ENCODE measurements around the gene ADAMTS12.
"Not testable (repeated sequence)": the region's sequence is repeated elsewhere in the genome, so short reads cannot be mapped to it uniquely, and the experiment has no call there.

The ADAMTS12 gene

GRCh38 chr5:33556330-33557328 lies 335.2 kb downstream of the ADAMTS12 start:
- H3K4me1 ChIP-seq (ENCODE audit: insufficient read depth, low read length): no peaks in the 10 kb centered on the region
- H3K9me3 ChIP-seq (ENCODE audit: insufficient read depth, low read depth, low read length): no peaks in the 10 kb centered on the region
- no peak overlapping the region for H3K4me3 ChIP-seq (ENCODE audit: low read length)
- H3K36me3 ChIP-seq (ENCODE audit: insufficient read depth, low read depth, low read length): no peaks in the 10 kb centered on the region
- no peak overlapping the region for H3K9ac ChIP-seq (ENCODE audit: low read depth, low read length)
- no peak overlapping the region for H3K27ac ChIP-seq (ENCODE audit: low read length)
- no peaks in the 10 kb centered on the region for H3K27me3 ChIP-seq (ENCODE audit: insufficient read depth, low read length)

GRCh38 chr5:33549982-33550567 lies 341.7 kb downstream of the ADAMTS12 start:
- no peaks in the 10 kb centered on the region for H3K9me3 ChIP-seq (ENCODE audit: insufficient read depth, low read depth, low read length)
- no peak overlapping the region for H3K27ac ChIP-seq (ENCODE audit: low read length)
- H3K4me1 ChIP-seq (ENCODE audit: insufficient read depth, low read length): no peaks in the 10 kb centered on the region
- H3K27me3 ChIP-seq (ENCODE audit: insufficient read depth, low read length): no peaks in the 10 kb centered on the region
- no peaks in the 10 kb centered on the region for H3K36me3 ChIP-seq (ENCODE audit: insufficient read depth, low read depth, low read length)
- no peak overlapping the region for H3K9ac ChIP-seq (ENCODE audit: low read depth, low read length)
- no peak overlapping the region for H3K4me3 ChIP-seq (ENCODE audit: low read length)

DNA sequence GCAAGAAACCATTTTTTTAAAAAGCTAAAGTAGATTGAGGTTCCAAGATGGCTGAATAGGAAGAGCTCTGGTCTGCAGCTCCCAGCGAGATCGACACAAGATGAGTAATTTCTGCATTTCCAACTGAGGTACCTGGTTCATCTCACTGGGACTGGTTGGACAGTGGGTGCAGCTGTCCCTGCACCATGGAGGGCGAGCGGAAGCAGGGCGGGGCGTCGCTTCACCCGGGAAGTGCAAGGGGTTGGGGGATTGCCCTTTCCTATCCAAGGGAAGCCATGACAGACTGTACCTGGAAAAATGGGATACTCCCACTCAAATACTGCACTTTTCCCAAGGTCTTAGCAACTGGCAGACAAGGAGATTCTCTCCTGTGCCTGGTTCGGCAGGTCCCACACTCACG lies 352.0 kb downstream of the ADAMTS12 start:
- not testable (repeated sequence) for H3K9ac ChIP-seq (ENCODE audit: low read depth, low read length); H3K4me1 ChIP-seq (ENCODE audit: insufficient read depth, low read length); H3K36me3 ChIP-seq (ENCODE audit: insufficient read depth, low read depth, low read length); H3K27me3 ChIP-seq (ENCODE audit: insufficient read depth, low read length); H3K27ac ChIP-seq (ENCODE audit: low read length); H3K9me3 ChIP-seq (ENCODE audit: insufficient read depth, low read depth, low read length); H3K4me3 ChIP-seq (ENCODE audit: low read length)

GRCh38 chr5:33539212-33539611 lies 352.6 kb downstream of the ADAMTS12 start:
- Histone ChIP-seq H3K27ac (ENCODE audit: low read length) (no peak overlapping the region), H3K27me3 (ENCODE audit: insufficient read depth, low read length) (no peaks in the 10 kb centered on the region), H3K9me3 (ENCODE audit: insufficient read depth, low read depth, low read length) (no peaks in the 10 kb centered on the region), H3K36me3 (ENCODE audit: insufficient read depth, low read depth, low read length) (no peaks in the 10 kb centered on the region; the same call in 1 of the 2 replicates), H3K9ac (ENCODE audit: low read depth, low read length) (no peak overlapping the region), H3K4me1 (ENCODE audit: insufficient read depth, low read length) (no peaks in the 10 kb centered on the region), H3K4me3 (ENCODE audit: low read length) (no peak overlapping the region)

- Histone ChIP-seq H3K36me3 (ENCODE audit: insufficient read depth, low read depth, low read length) (no peaks in the 10 kb centered on the region; the same call in 1 of the 2 replicates), H3K9me3 (ENCODE audit: insufficient read depth, low read depth, low read length) (no peaks in the 10 kb centered on the region), H3K9ac (ENCODE audit: low read depth, low read length) (no peak overlapping the region), H3K27me3 (ENCODE audit: insufficient read depth, low read length) (no peaks in the 10 kb centered on the region), H3K4me1 (ENCODE audit: insufficient read depth, low read length) (no peaks in the 10 kb centered on the region), H3K27ac (ENCODE audit: low read length) (no peak overlapping the region), H3K4me3 (ENCODE audit: low read length) (no peak overlapping the region)
These were observed 353.6 kb downstream of the ADAMTS12 start for GRCh38 chr5:33538201-33538600.

GRCh38 chr5:33537240-33537639 lies 354.6 kb downstream of the ADAMTS12 start:
- Histone ChIP-seq H3K36me3 (ENCODE audit: insufficient read depth, low read depth, low read length) (no peaks in the 10 kb centered on the region; the same call in 1 of the 2 replicates), H3K4me1 (ENCODE audit: insufficient read depth, low read length) (no peaks in the 10 kb centered on the region), H3K27me3 (ENCODE audit: insufficient read depth, low read length) (no peaks in the 10 kb centered on the region), H3K27ac (ENCODE audit: low read length) (no peak overlapping the region), H3K4me3 (ENCODE audit: low read length) (no peak overlapping the region), H3K9me3 (ENCODE audit: insufficient read depth, low read depth, low read length) (no peaks in the 10 kb centered on the region), H3K9ac (ENCODE audit: low read depth, low read length) (no peak overlapping the region)

GRCh38 chr5:33536802-33537201 lies 355.0 kb downstream of the ADAMTS12 start:
- no peak overlapping the region for H3K4me3 ChIP-seq (ENCODE audit: low read length)
- H3K27ac ChIP-seq (ENCODE audit: low read length): no peak overlapping the region
- H3K36me3 ChIP-seq (ENCODE audit: insufficient read depth, low read depth, low read length): no peaks in the 10 kb centered on the region; the same call in 1 of the 2 replicates
- no peaks in the 10 kb centered on the region for H3K9me3 ChIP-seq (ENCODE audit: insufficient read depth, low read depth, low read length)
- H3K27me3 ChIP-seq (ENCODE audit: insufficient read depth, low read length): no peaks in the 10 kb centered on the region
- H3K4me1 ChIP-seq (ENCODE audit: insufficient read depth, low read length): no peaks in the 10 kb centered on the region
- no peak overlapping the region for H3K9ac ChIP-seq (ENCODE audit: low read depth, low read length)

DNA sequence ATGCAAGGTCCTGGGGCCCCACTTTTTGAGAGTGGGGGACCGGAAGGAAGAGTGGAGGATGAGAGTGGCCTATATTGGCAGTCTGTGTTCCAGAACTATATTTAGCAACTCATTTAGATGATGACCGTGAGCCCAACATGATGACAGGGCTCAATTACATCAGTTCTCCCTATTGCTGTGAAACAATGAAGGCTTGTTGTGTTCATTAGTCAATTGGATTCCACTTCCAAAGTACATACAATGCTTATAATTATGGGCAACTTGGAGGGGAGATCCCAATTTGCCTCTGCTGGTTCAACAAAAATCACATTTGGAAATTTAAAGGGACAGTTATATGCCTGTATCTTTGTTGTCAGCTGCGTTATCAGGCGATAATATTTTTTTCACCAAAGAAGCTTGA lies 360.0 kb downstream of the ADAMTS12 start:
- Histone ChIP-seq H3K27me3 (ENCODE audit: insufficient read depth, low read length) (no peaks in the 10 kb centered on the region), H3K4me1 (ENCODE audit: insufficient read depth, low read length) (no peaks in the 10 kb centered on the region), H3K36me3 (ENCODE audit: insufficient read depth, low read depth, low read length) (no peaks in the 10 kb centered on the region), H3K9ac (ENCODE audit: low read depth, low read length) (no peak overlapping the region), H3K9me3 (ENCODE audit: insufficient read depth, low read depth, low read length) (no peaks in the 10 kb centered on the region), H3K4me3 (ENCODE audit: low read length) (no peak overlapping the region), H3K27ac (ENCODE audit: low read length) (no peak overlapping the region)

- Histone ChIP-seq H3K27me3 (ENCODE audit: insufficient read depth, low read length) (no peaks in the 10 kb centered on the region), H3K9ac (ENCODE audit: low read depth, low read length) (no peak overlapping the region), H3K36me3 (ENCODE audit: insufficient read depth, low read depth, low read length) (no peaks in the 10 kb centered on the region), H3K27ac (ENCODE audit: low read length) (no peak overlapping the region), H3K4me3 (ENCODE audit: low read length) (no peak overlapping the region), H3K4me1 (ENCODE audit: insufficient read depth, low read length) (no peaks in the 10 kb centered on the region), H3K9me3 (ENCODE audit: insufficient read depth, low read depth, low read length) (no peaks in the 10 kb centered on the region)
These were observed 360.8 kb downstream of the ADAMTS12 start for GRCh38 chr5:33531037-33531298.

DNA sequence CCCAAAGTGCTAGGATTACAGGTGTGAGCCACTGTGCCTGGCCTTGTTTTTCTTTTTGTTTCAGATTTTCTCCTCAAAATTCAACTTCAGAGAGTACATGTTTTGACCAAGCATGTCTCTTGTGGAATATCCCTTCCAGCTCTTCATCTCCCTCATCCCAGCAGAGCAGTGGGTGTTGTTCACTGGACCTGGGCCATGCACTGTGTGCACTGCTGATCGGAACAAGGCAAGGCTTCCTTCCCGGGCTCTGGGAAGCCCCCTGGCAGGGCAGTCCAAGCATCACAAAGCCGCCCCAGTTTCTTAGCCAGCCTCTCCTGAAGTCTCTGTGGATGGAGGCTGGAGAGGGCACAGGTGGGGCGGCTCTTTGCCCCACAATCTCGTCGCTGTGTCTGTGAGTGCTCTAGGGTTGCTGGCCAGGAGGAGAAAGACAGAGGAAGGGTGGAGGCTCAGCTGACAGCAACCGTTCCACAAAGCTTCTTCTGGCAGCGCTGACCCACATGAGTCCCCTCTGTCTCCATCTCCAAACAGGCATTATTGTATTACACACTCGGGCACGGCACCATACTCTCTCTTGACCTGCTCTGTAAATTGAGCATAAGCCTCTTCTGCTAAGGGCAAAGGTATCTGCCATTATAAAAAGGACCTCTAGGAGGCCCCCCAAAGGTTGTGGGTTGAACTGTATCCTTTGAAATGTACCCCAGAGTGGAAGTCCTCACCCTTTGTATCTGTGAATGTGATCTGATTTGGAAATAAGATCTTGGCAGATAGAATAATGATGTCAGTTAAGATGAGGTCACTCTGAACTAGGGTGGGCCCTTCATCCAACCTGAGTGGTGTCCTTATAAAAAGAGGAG lies 361.4 kb downstream of the ADAMTS12 start:
- H3K36me3 ChIP-seq (ENCODE audit: insufficient read depth, low read depth, low read length): no peaks in the 10 kb centered on the region
- H3K4me1 ChIP-seq (ENCODE audit: insufficient read depth, low read length): no peaks in the 10 kb centered on the region
- no peaks in the 10 kb centered on the region for H3K9me3 ChIP-seq (ENCODE audit: insufficient read depth, low read depth, low read length)
- no peaks in the 10 kb centered on the region for H3K27me3 ChIP-seq (ENCODE audit: insufficient read depth, low read length)
- no peak overlapping the region for H3K9ac ChIP-seq (ENCODE audit: low read depth, low read length)
- no peak overlapping the region for H3K27ac ChIP-seq (ENCODE audit: low read length)
- no peak overlapping the region for H3K4me3 ChIP-seq (ENCODE audit: low read length)

DNA sequence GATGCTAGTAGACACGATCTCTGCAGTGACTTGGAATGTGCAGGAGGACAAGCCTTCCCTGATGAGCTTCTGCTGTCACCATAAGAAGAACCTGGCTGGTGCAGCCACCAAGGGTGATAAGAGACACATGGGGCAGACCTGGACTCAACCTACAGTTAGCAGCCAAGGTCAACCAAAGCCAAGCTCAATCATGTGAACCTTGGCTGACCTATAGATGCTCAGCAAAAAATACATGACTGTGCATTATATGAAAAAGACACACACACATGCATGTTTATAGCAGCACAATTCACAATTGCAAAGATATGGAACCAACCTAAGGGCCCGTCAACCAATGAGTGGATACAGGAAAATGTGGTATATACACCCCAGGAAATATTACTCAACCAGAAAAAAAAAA lies 364.1 kb downstream of the ADAMTS12 start:
- no peaks in the 10 kb centered on the region for H3K4me1 ChIP-seq (ENCODE audit: insufficient read depth, low read length)
- H3K9ac ChIP-seq (ENCODE audit: low read depth, low read length): no peak overlapping the region
- H3K9me3 ChIP-seq (ENCODE audit: insufficient read depth, low read depth, low read length): no peaks in the 10 kb centered on the region
- H3K27ac ChIP-seq (ENCODE audit: low read length): no peak overlapping the region
- no peak overlapping the region for H3K4me3 ChIP-seq (ENCODE audit: low read length)
- no peaks in the 10 kb centered on the region for H3K36me3 ChIP-seq (ENCODE audit: insufficient read depth, low read depth, low read length)
- no peaks in the 10 kb centered on the region for H3K27me3 ChIP-seq (ENCODE audit: insufficient read depth, low read length)

All from iPS-20b (cell line).